Activated T-helper 9 cell treated with anti-CD3 and anti-CD28 coated beads, Interleukin-2, amount 50 U/mL, for 16 hours (primary cell): Measurements from ENCODE around the gene EIF4E1B.

Source experiments
- DNase-seq: peaks from one replicate; pipeline ENCODE4 v3.0.0-alpha.2; 2020; ENCODE audit warnings: low read depth

Gene EIF4E1B

GRCh38 chr5:176664479-176664878 is 34.0 kb downstream of the EIF4E1B start:
- no peak for DNase-seq

GRCh38 chr5:176664886-176665285 is 34.4 kb downstream of the EIF4E1B start:
- DNase-seq, result no peak

DNA sequence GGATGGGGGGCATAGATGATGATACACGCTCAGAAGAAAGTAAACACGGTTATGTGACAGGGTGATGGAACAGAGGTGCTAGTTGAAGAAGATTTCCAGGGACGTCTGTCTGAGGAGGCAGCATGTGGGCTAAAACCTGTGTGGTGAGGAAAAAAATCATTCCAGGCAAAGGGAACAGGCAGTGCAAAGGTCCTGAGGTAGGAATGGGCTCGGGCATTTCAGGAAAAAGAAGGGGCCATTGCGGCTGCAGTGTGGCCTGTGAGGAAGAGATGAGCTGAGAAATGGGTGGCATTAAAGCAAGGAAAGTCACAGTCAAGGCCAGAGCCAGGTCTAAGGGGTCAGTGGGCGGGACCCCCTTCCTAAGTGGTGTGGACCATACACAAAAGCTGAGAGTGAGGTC is 35.0 kb downstream of the EIF4E1B start:
- no peak for DNase-seq

- no peak for DNase-seq
Observed at GRCh38 chr5:176667637-176668036, 37.2 kb downstream of the EIF4E1B start.

GRCh38 chr5:176670449-176670848 is 40.0 kb downstream of the EIF4E1B start:
- no peak for DNase-seq

GRCh38 chr5:176671399-176671798 is 40.9 kb downstream of the EIF4E1B start:
- DNase-seq, result no peak

GRCh38 chr5:176671890-176672747 is 41.6 kb downstream of the EIF4E1B start:
- DNase-seq, result no peak

DNA sequence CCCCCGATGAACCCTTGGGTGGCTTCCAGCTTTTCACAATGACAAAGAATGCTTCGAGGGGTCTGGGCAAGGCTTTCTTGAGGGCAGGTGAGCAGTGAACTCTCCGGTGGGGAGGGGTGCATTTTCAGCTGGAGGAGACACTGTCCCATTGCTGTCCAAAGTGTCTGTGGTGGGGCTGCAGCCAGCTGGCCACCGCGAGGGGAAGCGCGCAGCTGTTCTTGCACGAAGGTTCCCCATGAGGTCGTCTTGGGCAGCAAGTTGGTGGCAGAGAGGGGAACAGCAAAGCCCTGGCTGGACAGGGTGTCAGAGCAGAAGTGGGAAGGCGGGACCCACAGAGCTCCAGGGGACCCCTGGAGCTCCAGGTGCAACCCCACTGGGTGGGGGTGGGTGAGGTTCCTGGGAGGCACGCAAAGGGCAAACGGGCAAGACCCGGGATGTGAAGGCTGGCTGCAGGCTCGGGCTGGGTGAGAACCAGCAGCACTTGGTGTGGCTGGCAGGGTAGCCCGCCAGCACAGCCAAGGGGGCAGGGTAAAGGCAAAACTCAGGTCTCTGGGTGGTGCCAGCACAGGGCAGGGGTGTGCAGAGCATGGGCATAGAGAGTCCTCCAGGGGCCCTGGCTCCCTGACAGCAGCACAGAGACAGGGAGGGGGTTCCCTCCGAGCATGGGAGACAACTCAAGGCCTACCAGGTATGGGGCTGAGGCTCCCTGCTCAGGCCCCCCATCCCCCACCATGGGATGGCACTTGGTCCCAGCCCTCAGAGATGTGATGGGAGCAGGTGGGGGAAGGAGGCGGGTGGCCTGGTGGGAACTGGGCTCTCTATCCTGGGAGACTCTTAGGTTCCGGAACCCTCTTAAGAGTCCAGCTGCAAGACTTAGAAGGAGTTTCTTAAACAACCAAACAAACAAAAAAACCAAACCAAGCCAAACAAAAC is 43.4 kb downstream of the EIF4E1B start:
- no peak for DNase-seq

DNA sequence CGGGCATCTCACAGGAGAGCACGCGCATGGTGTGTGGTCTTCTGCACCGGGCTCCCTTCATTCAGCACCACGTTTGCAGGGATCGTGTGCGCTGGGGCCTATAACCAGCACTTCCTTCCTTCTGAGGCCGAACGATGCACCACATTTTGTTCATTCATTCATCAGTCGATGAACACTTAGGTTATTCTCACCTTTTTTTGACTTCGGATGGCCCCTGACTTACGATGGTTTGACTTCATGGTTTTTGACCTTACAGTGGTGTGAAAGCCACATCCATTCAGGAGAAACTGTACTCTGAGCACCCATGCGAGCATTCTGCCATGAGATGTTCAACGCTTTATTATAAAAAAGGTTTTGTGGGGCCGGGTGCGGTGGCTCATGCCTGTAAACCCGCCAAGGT is 44.3 kb downstream of the EIF4E1B start:
- DNase-seq, result no peak

DNA sequence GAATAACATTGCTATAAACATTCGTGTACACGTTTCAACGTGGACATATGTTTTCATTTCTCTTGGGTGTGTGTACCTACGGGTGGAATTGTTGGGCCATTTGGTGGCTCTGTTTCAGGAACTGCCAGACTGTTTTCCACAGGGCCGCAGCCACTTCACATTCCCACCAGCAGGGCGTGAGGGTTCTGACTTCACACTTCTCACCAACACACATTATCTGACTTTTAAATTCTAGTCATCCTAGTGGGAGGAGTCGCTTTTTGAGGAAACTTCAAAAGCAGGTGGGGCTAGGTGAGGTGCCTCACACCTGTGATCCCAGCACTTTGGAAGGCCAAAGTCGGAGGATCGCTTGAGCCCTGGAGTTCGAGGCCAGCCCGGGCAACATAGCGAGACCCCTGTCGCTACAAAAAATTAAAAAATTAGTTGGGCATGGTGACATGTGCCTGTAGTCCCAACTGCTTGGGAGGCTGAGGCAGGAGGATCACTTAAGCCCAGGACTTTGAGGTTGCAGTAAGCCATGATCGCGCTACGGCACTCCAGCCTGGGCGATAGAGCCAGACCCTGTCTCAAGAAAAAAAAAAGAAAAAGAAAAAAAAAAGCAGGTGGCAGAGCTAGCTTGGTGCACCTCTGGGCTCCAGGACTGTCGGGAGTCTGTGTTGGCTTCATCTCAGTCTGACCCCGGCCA is 45.3 kb downstream of the EIF4E1B start:
- DNase-seq, result no peak

DNA sequence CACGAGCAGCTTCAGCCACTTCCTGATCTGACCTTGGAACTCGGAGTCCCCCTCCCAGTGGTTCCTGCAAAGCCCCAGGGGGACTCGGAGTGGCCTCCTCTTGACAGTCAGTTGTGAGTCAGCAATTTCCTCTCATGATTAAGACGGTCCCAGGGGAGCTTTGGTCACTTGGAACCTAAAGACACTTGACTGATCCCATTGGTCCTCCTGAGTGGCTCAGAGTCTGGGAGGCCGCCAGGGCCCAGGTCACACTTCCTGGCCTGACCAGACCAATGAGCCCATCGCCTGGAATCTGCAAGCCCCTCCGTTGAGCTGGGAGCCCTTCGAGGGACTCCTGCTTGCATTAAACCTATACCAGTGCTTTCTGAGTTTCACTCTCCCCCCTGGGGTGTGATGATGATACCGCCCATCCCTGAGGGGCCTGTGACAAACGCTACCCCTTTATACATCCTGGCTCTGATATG is 45.9 kb downstream of the EIF4E1B start:
- DNase-seq, result no peak

DNA sequence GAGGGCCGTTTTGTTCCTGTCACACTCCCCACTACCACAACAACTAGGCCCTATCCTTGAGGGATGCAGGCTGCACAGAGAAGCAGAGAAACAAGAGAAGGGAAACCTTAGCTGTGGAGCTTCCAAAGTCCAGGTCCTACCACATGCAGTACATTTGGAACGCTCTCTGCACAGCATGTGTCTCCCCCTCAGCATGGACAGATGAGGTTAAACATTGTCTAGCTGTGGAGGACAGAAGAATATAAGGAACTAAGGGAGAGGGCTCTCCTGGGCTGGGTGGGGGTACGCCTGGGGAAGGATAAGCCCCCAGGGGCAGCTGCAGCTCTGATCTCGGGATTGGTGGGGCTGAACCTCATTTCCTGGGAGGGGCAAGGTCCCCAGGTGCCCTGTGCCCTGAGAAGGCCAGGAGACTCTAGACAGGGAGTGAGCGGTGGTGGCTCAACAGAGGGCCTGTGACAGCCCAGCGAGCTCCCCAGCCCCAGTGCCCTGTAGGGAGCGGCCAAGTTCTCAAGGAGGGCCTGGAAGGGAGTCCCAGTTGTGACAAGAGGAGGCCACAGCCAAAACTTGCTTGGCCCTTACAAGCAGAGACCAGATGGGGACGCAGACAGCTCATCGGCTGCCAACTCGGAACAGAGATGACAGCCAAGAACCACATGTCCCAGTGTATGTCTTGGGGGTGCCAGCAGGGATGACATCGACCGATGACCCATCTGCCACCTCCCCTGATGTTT is 46.9 kb downstream of the EIF4E1B start:
- DNase-seq, result no peak

DNA sequence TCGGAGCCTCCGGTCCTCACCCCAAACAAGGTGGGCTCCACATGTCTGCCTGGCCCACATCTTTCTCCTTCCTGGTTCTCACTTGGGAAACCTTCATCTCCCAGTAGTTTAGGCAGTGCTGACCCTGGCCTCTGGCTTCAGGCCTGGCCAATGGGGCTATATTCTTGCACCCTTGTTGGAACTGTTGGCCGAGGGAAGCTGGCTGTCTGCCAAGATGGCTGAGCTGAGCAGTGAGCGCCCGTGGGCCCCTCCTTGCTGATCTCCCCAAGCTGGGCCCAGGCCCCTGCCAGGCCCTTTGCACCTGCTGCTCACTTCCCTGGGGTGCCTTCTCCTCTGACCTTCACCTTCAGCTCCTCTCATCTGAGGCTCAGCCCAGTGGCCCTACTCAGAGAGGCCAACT is 48.1 kb downstream of the EIF4E1B start:
- DNase-seq, result no peak

DNA sequence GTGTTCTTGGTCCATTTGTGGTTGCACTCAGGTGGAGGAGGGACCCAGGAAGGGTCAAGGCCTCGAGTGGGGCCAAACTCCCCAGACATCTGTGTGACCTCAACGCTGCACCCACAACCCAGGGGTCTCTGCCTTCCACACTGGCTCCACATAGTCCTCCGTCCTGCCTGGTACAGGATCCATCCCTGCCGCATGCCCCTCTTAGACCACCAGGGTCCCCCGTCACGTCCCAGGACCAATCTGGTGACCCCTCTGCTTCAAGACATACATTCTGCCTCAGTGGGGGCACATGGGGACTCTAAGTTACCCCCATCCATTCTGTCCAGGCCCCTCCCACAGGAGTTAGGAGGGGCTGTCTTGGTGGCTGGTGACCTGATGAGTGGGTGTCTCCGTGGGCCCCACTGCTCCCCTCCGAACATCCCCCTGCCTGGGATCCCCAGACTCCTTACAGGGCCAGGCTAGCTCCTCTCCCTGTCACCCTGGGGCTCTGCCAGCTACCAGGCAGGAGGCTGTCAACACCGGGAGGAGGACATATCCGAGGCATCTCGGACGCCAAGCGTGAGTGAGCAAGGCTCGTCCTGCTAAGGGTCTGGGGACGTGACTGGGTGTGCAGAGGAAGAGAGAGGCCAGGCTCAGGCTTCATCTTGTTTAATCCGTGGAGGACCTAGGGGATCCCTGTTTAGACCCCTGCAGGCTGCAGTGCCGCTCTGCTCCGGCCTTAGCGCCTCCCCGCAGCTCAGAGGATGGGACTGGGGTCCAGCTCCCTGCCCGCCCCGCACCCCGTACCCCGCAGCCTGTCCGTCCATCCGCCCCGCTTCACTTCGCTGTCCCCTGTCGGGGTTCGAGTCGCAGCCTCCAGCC is 49.1 kb downstream of the EIF4E1B start:
- DNase-seq, result no peak

DNA sequence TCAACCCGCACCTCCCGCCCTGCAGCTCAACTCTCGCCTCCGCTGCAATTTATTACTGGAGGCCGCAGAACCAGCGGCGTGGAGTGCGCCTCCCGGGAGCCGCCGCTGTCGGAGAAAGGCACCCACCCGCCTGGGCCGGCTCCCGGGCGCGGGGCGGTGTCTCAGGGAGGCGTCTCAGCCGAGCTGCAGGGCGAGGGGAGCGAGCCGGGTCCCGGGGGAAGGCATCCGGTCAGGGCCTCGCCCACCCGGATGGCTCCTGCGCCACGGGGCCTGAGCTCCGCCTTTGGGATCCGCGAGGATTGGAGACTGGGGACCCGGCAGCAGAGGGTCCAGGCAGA is 49.7 kb downstream of the EIF4E1B start:
- no peak for DNase-seq

DNA sequence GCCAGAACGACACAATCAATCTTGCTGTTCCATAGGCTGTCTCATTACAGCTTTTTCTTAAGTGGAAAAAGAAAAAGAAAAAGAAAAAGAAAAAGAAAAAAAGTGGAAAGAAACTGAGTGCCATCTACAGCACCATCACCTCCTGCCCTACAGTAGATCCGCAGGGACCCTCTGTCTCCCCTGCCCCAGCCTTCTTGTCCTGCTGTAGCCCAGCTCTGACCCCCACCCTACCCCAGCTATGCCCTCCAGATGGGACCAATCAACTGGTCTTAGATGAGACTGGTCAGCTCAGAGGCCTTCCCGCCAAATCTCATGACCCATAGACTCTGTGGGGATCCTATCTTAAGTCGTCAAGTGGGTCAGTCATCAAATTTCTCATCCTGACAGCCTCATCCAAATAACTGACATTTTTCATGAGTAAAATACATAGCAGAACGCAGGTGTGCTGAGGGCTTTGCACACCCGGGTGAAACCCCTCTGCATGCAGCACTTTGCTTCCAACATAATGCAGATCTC is 51.6 kb downstream of the EIF4E1B start:
- DNase-seq, result no peak

DNA sequence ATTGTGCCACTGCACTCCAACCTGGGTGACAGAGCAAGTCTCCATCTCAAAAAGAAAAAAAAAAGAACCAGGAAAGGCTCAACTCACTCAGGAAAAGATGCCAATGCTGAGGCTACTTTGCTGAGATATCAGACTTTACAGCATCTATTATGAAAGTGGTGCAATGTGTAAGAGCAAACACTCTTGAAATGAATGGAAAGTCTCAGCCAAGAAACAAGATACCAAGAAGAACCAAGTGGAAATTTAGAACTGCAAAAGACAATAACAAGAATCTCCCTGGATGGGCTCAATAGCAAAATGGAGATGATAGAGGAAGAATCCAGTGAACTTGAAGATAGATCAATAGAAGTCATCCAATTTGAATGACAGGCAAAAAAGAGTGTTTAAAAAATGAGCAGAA is 54.5 kb downstream of the EIF4E1B start:
- no peak for DNase-seq

- DNase-seq, result no peak
Observed at GRCh38 chr5:176687247-176687646, 56.8 kb downstream of the EIF4E1B start.

DNA sequence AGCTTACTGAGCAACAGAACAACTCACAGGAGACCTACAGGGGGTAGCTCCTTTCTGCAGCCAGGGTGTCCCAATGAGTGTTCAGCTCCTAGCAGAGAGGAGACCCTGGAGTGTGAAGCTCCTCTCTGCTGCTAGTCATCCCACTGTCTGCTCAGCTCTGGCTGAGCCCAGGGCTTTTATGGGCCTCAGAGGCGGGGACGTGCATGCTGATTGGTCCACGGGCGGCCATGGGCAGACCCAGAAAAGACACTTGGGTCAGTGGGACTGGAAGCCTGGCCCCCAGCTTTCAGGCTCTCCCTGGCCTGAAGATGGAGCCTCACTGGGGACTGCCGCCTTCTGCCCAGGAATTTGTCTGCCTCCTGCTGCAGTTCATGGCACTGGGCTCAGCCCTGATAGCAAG is 57.4 kb downstream of the EIF4E1B start:
- DNase-seq, result no peak

GRCh38 chr5:176690911-176691310 is 60.4 kb downstream of the EIF4E1B start:
- no peak for DNase-seq

GRCh38 chr5:176691524-176691923 is 61.0 kb downstream of the EIF4E1B start:
- no peak for DNase-seq
